PFSK-1 (cell line): ENCODE data around the gene SLC13A2. TPM values are rescaled to one million over a fixed set of nuclear protein-coding genes. Genes with fewer than 3 reads are reported as not detected.

Experiments
- FOXP2 ChIP-seq: optimal IDR thresholded peaks from 2 replicates; pipeline ENCODE3; 2011; ENCODE audit warnings: borderline replicate concordance, control low read depth, inconsistent platforms; ENCODE audit not compliant: insufficient read depth; ENCODE audit errors: extremely low read length, extremely low read depth
- POLR2AphosphoS5 ChIP-seq: IDR thresholded peaks from 2 replicates; pipeline ENCODE4 v1.6.1; 2012; ENCODE audit warnings: low read depth, mild to moderate bottlenecking, control low read depth, low read length, moderate library complexity
- SIN3A ChIP-seq: IDR thresholded peaks from 2 replicates; pipeline ENCODE4 v1.6.1; 2012; ENCODE audit warnings: mild to moderate bottlenecking, low read length, moderate library complexity, borderline replicate concordance; ENCODE audit not compliant: insufficient read depth
- TAF1 ChIP-seq: IDR thresholded peaks from 2 replicates; pipeline ENCODE4 v1.6.1; 2012; ENCODE audit warnings: low read length, control low read depth, borderline replicate concordance; ENCODE audit not compliant: insufficient read depth
- polyA plus RNA-seq: library from polyadenylated mRNA; unstranded; fragments of >200 nt; gene quantifications from one replicate; pipeline ENCODE4 v1.2.1, GENCODE V29; 2012; ENCODE audit warnings: low read depth, missing spikeins; ENCODE audit not compliant: insufficient read length
- TF ChIP-seq, protein P1 (sequence below), 2 experiments: IDR thresholded peaks; 2 replicates each; pipeline versions ENCODE4 v1.6.1 to v1.8.0; 2011 to 2012; ENCODE audit warnings: low read depth in 2 of 2, low read length in 2 of 2, control low read depth in 1 of 2, inconsistent platforms in 1 of 2, mild to moderate bottlenecking in 1 of 2, moderate library complexity in 1 of 2; ENCODE audit not compliant: insufficient read depth in 1 of 2

SLC13A2 gene, protein sequence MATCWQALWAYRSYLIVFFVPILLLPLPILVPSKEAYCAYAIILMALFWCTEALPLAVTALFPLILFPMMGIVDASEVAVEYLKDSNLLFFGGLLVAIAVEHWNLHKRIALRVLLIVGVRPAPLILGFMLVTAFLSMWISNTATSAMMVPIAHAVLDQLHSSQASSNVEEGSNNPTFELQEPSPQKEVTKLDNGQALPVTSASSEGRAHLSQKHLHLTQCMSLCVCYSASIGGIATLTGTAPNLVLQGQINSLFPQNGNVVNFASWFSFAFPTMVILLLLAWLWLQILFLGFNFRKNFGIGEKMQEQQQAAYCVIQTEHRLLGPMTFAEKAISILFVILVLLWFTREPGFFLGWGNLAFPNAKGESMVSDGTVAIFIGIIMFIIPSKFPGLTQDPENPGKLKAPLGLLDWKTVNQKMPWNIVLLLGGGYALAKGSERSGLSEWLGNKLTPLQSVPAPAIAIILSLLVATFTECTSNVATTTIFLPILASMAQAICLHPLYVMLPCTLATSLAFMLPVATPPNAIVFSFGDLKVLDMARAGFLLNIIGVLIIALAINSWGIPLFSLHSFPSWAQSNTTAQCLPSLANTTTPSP
- not detected for polyA plus RNA-seq

DNA sequence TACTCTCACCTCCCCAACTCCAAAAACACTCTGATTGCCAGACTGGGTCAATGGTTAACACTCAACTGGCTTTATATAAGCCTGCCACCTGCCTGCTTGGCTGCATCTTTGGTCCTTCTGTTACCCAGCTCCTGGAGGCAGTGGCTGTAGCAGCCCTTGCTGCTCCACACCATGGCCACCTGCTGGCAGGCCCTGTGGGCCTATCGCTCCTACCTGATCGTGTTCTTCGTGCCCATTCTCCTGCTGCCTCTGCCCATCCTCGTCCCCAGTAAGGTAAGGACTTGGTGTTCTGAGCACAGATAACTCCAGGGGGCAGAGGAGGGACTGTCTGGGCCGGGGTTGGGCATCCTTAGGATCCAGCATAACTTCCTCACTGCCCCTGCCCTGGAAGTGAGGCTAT is at the start of gene SLC13A2:
Gene SLC13A2 (plus strand): TSS at position 103 of the 400 bp plus-strand sequence. CDS start 69 bp downstream, at position 172.
- TF ChIP-seq POLR2AphosphoS5, result no peak
- no peak for TF ChIP-seq FOXP2
- TF ChIP-seq SIN3A, result no peak
- TF ChIP-seq, protein P1, sequence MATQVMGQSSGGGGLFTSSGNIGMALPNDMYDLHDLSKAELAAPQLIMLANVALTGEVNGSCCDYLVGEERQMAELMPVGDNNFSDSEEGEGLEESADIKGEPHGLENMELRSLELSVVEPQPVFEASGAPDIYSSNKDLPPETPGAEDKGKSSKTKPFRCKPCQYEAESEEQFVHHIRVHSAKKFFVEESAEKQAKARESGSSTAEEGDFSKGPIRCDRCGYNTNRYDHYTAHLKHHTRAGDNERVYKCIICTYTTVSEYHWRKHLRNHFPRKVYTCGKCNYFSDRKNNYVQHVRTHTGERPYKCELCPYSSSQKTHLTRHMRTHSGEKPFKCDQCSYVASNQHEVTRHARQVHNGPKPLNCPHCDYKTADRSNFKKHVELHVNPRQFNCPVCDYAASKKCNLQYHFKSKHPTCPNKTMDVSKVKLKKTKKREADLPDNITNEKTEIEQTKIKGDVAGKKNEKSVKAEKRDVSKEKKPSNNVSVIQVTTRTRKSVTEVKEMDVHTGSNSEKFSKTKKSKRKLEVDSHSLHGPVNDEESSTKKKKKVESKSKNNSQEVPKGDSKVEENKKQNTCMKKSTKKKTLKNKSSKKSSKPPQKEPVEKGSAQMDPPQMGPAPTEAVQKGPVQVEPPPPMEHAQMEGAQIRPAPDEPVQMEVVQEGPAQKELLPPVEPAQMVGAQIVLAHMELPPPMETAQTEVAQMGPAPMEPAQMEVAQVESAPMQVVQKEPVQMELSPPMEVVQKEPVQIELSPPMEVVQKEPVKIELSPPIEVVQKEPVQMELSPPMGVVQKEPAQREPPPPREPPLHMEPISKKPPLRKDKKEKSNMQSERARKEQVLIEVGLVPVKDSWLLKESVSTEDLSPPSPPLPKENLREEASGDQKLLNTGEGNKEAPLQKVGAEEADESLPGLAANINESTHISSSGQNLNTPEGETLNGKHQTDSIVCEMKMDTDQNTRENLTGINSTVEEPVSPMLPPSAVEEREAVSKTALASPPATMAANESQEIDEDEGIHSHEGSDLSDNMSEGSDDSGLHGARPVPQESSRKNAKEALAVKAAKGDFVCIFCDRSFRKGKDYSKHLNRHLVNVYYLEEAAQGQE (IDR thresholded peaks at IDR 0.05; ENCODE audit: insufficient read depth in 1 of 2, low read depth in 2 of 2, low read length in 2 of 2), result no peak
- no peak for TF ChIP-seq TAF1

DNA sequence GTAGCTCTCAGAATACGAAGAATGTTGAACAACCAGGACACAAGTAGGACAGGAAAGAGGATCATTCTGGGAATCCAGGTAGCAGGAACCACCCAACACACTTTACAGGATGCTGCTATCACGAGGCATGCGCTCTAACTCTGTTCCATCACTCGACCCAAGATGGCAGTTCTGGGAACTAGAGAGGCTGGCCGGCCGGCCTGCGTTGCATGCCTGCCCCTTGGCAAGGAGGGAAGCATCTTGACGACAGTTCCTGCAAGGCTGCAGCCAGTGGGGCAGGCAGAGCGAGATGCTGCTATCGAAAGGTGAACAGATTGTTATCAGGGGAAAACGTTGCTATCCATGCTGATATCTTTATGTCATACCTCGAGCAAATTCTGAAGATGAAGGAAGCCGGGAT is 48.2 kb upstream of the SLC13A2 start:
- TF ChIP-seq FOXP2 (no peak), POLR2AphosphoS5 (no peak), SIN3A (no peak), TAF1 (no peak)
- TF ChIP-seq, protein P1 (IDR thresholded peaks at IDR 0.05; ENCODE audit: insufficient read depth in 1 of 2, low read depth in 2 of 2, low read length in 2 of 2), result no peak

DNA sequence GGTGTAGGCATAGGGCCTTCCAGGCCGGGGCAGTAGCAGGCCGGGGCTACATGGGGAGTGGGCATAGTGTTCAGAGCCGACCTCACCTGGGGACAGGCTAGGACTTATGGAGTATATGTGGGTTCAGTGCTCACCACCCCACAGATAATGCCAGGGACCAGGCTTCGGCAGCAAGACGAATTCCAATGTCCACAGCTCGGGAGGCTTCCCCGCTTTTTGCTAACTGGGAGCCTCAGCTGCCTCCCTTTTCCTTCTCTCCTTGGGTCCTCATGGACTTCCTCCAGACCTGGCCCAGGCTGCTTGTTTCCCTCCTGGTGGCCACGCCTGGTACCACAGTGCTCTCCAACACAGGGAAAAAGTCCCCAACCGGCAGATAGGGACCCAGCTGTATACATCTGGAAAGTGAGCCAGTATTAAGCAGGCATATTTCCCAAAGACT is 47.3 kb upstream of the SLC13A2 start:
- TF ChIP-seq SIN3A (no peak), POLR2AphosphoS5 (no peak), TAF1 (no peak)

DNA sequence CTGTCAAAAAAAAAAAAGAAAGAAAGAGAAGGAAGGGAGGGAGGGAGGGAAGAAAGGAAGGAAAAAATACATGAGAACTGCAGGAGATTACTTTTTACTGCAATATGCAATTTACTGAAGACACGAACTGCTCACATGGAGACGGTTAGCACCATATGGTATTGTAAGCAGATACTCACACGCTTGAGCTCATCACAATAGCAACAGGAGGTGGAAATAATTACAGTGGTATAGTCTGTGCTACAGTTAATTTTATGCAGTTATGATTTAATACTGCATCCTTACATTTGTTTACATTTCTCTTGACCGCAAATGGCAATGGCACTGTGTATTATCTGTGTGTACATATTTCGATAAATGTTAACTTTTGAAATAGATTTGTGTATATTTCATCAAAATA is 46.1 kb upstream of the SLC13A2 start:
- TF ChIP-seq, protein P1 (IDR thresholded peaks at IDR 0.05; ENCODE audit: insufficient read depth in 1 of 2, low read depth in 2 of 2, low read length in 2 of 2), result no peak
- TF ChIP-seq TAF1 (no peak), SIN3A (no peak), POLR2AphosphoS5 (no peak), FOXP2 (no peak)

DNA sequence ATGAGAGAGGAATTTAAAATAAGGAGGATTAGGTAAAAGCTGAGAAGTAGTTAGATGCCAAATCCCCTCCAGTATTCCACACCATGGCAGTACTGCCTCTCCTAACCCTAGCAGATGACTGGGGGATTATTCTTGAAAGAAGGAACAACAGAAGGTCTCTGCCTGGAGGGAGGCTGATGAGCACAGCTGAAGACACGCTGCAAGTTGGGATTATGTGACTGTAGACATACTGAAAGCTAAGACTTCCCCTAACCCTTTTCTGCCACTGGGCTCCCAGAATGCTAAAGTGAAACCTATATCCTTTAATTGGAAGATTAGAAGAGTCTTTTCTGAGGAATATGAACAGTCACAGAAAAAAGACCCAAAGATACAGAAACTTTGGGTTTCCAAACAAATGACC is 39.7 kb upstream of the SLC13A2 start:
- TF ChIP-seq POLR2AphosphoS5, result no peak
- TF ChIP-seq, protein P1 (IDR thresholded peaks at IDR 0.05; ENCODE audit: insufficient read depth in 1 of 2, low read depth in 2 of 2, low read length in 2 of 2), result no peak
- TF ChIP-seq FOXP2, result no peak
- no peak for TF ChIP-seq SIN3A
- no peak for TF ChIP-seq TAF1
